T-helper 9 cell (primary cell): ENCODE results near the gene CALML5.
"Not testable (repeated sequence)": the region's sequence is repeated elsewhere in the genome, so short reads cannot be mapped to it uniquely, and the experiment has no call there.

Experiments used
- DNase-seq: peaks from one replicate; pipeline ENCODE4 v3.0.0-alpha.2; 2020

CALML5 gene

GRCh38 chr10:5480162-5480941 lies 19.0 kb downstream of the CALML5 start:
- DNase-seq, result no peak

- DNase-seq, result no peak
Observed at GRCh38 chr10:5479481-5480161, 19.7 kb downstream of the CALML5 start.

- no peak for DNase-seq
Observed at GRCh38 chr10:5478694-5479305, 20.6 kb downstream of the CALML5 start.

GRCh38 chr10:5477948-5478693 lies 21.2 kb downstream of the CALML5 start:
- no peak for DNase-seq

GRCh38 chr10:5476918-5477525 lies 22.3 kb downstream of the CALML5 start:
- DNase-seq, result no peak

- not testable (repeated sequence) for DNase-seq
Observed at GRCh38 chr10:5475974-5476807, 23.2 kb downstream of the CALML5 start.

GRCh38 chr10:5475088-5475487 lies 24.3 kb downstream of the CALML5 start:
- DNase-seq, result not testable (repeated sequence)

- not testable (repeated sequence) for DNase-seq
Observed at GRCh38 chr10:5474642-5475041, 24.7 kb downstream of the CALML5 start.

GRCh38 chr10:5470062-5470751 lies 29.2 kb downstream of the CALML5 start:
- DNase-seq, result no peak

GRCh38 chr10:5469353-5470061 lies 29.9 kb downstream of the CALML5 start:
- DNase-seq, result no peak

GRCh38 chr10:5468262-5469106 lies 30.9 kb downstream of the CALML5 start:
- DNase-seq, result no peak

- no peak for DNase-seq
Observed at GRCh38 chr10:5467634-5468255, 31.6 kb downstream of the CALML5 start.

- DNase-seq, result no peak
Observed at GRCh38 chr10:5467207-5467535, 32.2 kb downstream of the CALML5 start.

GRCh38 chr10:5466451-5467206 lies 32.7 kb downstream of the CALML5 start:
- no peak for DNase-seq

GRCh38 chr10:5465976-5466450 lies 33.4 kb downstream of the CALML5 start:
- no peak for DNase-seq

GRCh38 chr10:5464546-5464945 lies 34.8 kb downstream of the CALML5 start:
- DNase-seq, result no peak

- DNase-seq, result no peak
Observed at GRCh38 chr10:5462841-5463293, 36.5 kb downstream of the CALML5 start.
